Measurements from ENCODE around the gene S1PR5.

Gene S1PR5

GRCh38 chr19:10514211-10515145 lies 2.8 kb downstream of the S1PR5 start:
- DNase-seq (ENCODE audit: extremely low spot score): no peak
- ChIA-PET POLR2A (no interaction called here), CTCF (no interaction called here)
- no peak for TF ChIP-seq NFRKB (IDR thresholded peaks at IDR 0.05)
- TF ChIP-seq ELF4 (IDR thresholded peaks at IDR 0.05): no peak
- TF ChIP-seq SP1 (IDR thresholded peaks at IDR 0.05): no peak

- ChIA-PET CTCF (no interaction called here), POLR2A (no interaction called here)
- no peak for TF ChIP-seq BHLHE40 (IDR thresholded peaks at IDR 0.05; ENCODE audit: borderline replicate concordance)
- no peak for DNase-seq (ENCODE audit: extremely low spot score)
These were observed 4.0 kb downstream of the S1PR5 start for GRCh38 chr19:10513223-10513622.

GRCh38 chr19:10510301-10510802 lies 6.9 kb downstream of the S1PR5 start:
- CTCF ChIA-PET: interaction anchor here (0.6 to 1.4 kb wide), 5 partner anchors 20 to 137 kb away, joined by 3 to 5 read pairs (median 4); no protein-coding TSS in a partner anchor
- TF ChIP-seq NFRKB (IDR thresholded peaks at IDR 0.05): no peak
- no peak for TF ChIP-seq ARNT (IDR thresholded peaks at IDR 0.05)

GRCh38 chr19:10508707-10509106 lies 8.5 kb downstream of the S1PR5 start:
- CTCF ChIA-PET: interaction anchor here (0.6 kb wide), 1 partner anchor 115 kb away, joined by 3 read pairs; no protein-coding TSS in a partner anchor
- POLR2A ChIA-PET: interaction anchor here (0.6 to 1.4 kb wide), 3 partner anchors 8 to 61 kb away, joined by 3 to 4 read pairs (median 4); partner anchors contain the start of gene S1PR5
- no peak for DNase-seq (ENCODE audit: extremely low spot score)
- no peak for TF ChIP-seq ARNT (IDR thresholded peaks at IDR 0.05)
- no peak for TF ChIP-seq PKNOX1 (IDR thresholded peaks at IDR 0.05)
- no peak for TF ChIP-seq LEF1 (IDR thresholded peaks at IDR 0.05; ENCODE audit: borderline replicate concordance)
- TF ChIP-seq FOXA1 (IDR thresholded peaks at IDR 0.05): no peak
- TF ChIP-seq SUZ12 (IDR thresholded peaks at IDR 0.05): no peak
- TF ChIP-seq CTBP1 (IDR thresholded peaks at IDR 0.05; ENCODE audit: borderline replicate concordance): no peak
- TF ChIP-seq NFRKB (IDR thresholded peaks at IDR 0.05): no peak

More at GRCh38 chr19:10510301-10510802, 6.9 kb downstream of the S1PR5 start:
- POLR2A ChIA-PET: interaction anchor here (1.2 kb wide), 1 partner anchor 10 kb away, joined by 3 read pairs; no protein-coding TSS in a partner anchor
- peak; percentile 33 for DNase-seq (ENCODE audit: extremely low spot score)

DNA sequence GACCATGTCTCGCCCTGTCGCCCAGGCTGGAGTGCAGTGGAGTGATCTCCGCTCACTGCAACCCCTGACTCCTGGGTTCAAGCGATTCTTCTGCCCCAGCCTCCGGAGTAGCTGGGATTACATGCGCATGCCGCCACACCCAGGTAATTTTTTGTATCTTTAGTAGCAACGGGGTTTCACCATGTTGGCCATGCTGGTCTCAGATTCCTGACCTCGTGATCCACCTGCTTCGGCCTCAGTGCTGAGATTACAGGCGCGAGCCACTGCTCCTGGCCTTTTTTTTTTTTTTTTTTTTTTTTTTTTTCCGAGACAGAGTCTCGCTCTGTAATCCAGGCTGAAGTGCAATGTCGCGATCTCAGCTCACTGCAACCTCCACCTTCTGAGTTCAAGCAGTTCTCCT lies 9.2 kb downstream of the S1PR5 start:
- ChIA-PET POLR2A (interaction anchor here (1.4 kb wide), 1 partner anchor 9 kb away, joined by 4 read pairs; the partner anchor contains the start of gene S1PR5), CTCF (interaction anchor here (0.8 to 0.9 kb wide), 2 partner anchors 15 to 25 kb away, joined by 3 to 5 read pairs; no protein-coding TSS in a partner anchor)
- TF ChIP-seq BHLHE40 (IDR thresholded peaks at IDR 0.05; ENCODE audit: borderline replicate concordance) (no peak), TARDBP (IDR thresholded peaks at IDR 0.05) (no peak), CTBP1 (IDR thresholded peaks at IDR 0.05; ENCODE audit: borderline replicate concordance) (no peak), ZNF384 (IDR thresholded peaks at IDR 0.05) (no peak), PKNOX1 (IDR thresholded peaks at IDR 0.05) (no peak), ARNT (IDR thresholded peaks at IDR 0.05) (no peak), LEF1 (IDR thresholded peaks at IDR 0.05; ENCODE audit: borderline replicate concordance) (no peak), FOXM1 (IDR thresholded peaks at IDR 0.05; ENCODE audit: borderline replicate concordance) (no peak), NFRKB (IDR thresholded peaks at IDR 0.05) (no peak), L3MBTL2 (conservative IDR thresholded peaks at IDR 0.05) (no peak), HDGF (IDR thresholded peaks at IDR 0.05; ENCODE audit: borderline replicate concordance) (no peak), FOXK2 (IDR thresholded peaks at IDR 0.05) (no peak), FOXA1 (IDR thresholded peaks at IDR 0.05) (no peak), SP1 (IDR thresholded peaks at IDR 0.05) (no peak), SUZ12 (IDR thresholded peaks at IDR 0.05) (no peak), ELF4 (IDR thresholded peaks at IDR 0.05) (no peak)
- no peak for DNase-seq (ENCODE audit: extremely low spot score)

DNA sequence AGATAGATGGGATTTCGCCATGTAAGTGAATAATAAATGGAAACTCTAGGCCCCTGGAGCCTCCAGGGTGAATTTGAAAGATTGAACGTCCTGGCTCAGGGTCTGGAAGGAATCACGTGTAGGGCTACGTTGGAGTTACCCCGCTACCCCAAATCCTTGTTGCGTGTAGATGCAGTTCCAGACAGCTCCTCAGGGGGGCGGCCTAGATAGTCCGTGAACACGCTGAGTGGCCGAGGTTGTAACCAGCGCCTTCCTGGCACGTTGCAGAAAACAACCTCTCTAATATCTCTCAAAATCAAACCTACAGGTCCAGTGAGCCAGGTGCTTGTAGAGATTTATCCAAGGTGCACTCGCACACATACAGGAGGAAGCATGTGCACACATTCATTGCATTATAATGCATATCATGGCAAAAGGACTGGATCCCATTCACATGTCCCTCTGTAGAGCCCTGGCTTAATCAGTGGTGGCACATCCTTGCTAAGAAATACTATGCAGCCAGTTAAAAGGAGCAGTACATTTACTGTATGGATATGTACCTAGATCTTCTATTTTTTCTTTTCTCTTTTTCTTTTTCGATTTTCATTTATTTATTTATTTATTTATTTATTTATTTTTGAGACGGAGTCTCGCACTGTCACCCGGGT lies 11.5 kb downstream of the S1PR5 start:
- TF ChIP-seq ELF4 (IDR thresholded peaks at IDR 0.05) (no peak), FOXK2 (IDR thresholded peaks at IDR 0.05) (no peak), TARDBP (IDR thresholded peaks at IDR 0.05) (no peak), ARNT (IDR thresholded peaks at IDR 0.05) (no peak), PKNOX1 (IDR thresholded peaks at IDR 0.05) (no peak), SP1 (IDR thresholded peaks at IDR 0.05) (no peak), L3MBTL2 (conservative IDR thresholded peaks at IDR 0.05) (peak; percentile 25; the same call in 1 of the 2 replicates)
- ChIA-PET CTCF (interaction anchor here (0.6 to 1.2 kb wide), 6 partner anchors 12 to 212 kb away, joined by 3 to 11 read pairs (median 4); partner anchors contain the start of genes DNM2 and S1PR5), POLR2A (interaction anchor here (0.5 kb wide), 1 partner anchor 62 kb away, joined by 3 read pairs; no protein-coding TSS in a partner anchor)
- peak; percentile 76 for DNase-seq (ENCODE audit: extremely low spot score)

Data from HEK293T (cell line).